ENCODE results near the gene LACTB. TPM values are rescaled to one million over a fixed set of nuclear protein-coding genes. Genes with fewer than 3 reads are reported as not detected.

The LACTB gene
- total and polyA plus RNA-seq, 2 experiments from 2014 or later: 15.2 to 20.9 TPM

- Histone ChIP-seq H3K27ac (ENCODE audit: low read depth) (no peak overlapping the region), H3K36me3 (ENCODE audit: insufficient read depth) (no peaks in the 10 kb centered on the region), H3K9me2 (ENCODE audit: insufficient read depth) (no peaks in the 10 kb centered on the region), H3K4me2 (no peak overlapping the region), H3F3A (replicated peaks; ENCODE audit: low read depth) (0 out of 2 replicates have a peak, but pooled peaks cover 3% of the 10 kb centered on the region), H3K27me3 (ENCODE audit: insufficient read depth) (no peaks in the 10 kb centered on the region), H3K4me1 (ENCODE audit: insufficient read depth) (peaks cover 8% of the 10 kb centered on the region; the same call in 1 of the 2 replicates), H2AFZ (no peak overlapping the region), H3K4me3 (no peak overlapping the region), H4K20me1 (replicated peaks; ENCODE audit: insufficient read depth) (0 out of 2 replicates have a peak, but pooled peaks cover 3% of the 10 kb centered on the region), H3K79me2 (replicated peaks; ENCODE audit: insufficient read depth) (0 out of 2 replicates have a peak, but pooled peaks cover 4% of the 10 kb centered on the region)
- no peak overlapping the region for H3K4me3 Mint-ChIP-seq
- no peak for ATAC-seq
- H3K9me3 Mint-ChIP-seq: peaks cover 5% of the 10 kb centered on the region; the same call in 2 of the 3 replicates
- H3K36me3 Mint-ChIP-seq (ENCODE audit: low read depth): no peaks in the 10 kb centered on the region; the same call in 2 of the 3 replicates
- TF ChIP-seq ZNF114 (CRISPR knock-in tag; IDR thresholded peaks at IDR 0.05) (no peak), JUNB (IDR thresholded peaks at IDR 0.05; ENCODE audit: unreplicated experiment) (no peak), ZNF331 (CRISPR knock-in tag; IDR thresholded peaks at IDR 0.05; ENCODE audit: low read depth) (no peak), ZNF462 (CRISPR knock-in tag; IDR thresholded peaks at IDR 0.05) (no peak), CREB1 (CRISPR knock-in tag; IDR thresholded peaks at IDR 0.05; ENCODE audit: low read depth) (no peak), EZH2phosphoT487 (IDR thresholded peaks at IDR 0.05; ENCODE audit: unreplicated experiment) (no peak), REST (IDR thresholded peaks at IDR 0.05; ENCODE audit: unreplicated experiment) (no peak), NANOG (IDR thresholded peaks at IDR 0.05; ENCODE audit: borderline replicate concordance) (no peak), EZH2 (IDR thresholded peaks at IDR 0.05; ENCODE audit: low read depth, unreplicated experiment) (no peak)
- H3K27ac Mint-ChIP-seq: no peak overlapping the region
- peaks cover 5% of the 10 kb centered on the region; the same call in 2 of the 3 replicates for H3K4me1 Mint-ChIP-seq
- H3K27me3 Mint-ChIP-seq (ENCODE audit: insufficient read depth, low read depth, poor library complexity): peaks cover 1% of the 10 kb centered on the region
- DNase-seq (ENCODE audit: low spot score): no peak
Observed at GRCh38 chr15:63118854-63119253, 2.8 kb upstream of the LACTB start.

Measured in GM23338 (cell line).